GM23338 (cell line): Measurements from ENCODE around the gene FRMD3. TPM values are rescaled to one million over a fixed set of nuclear protein-coding genes. Genes with fewer than 3 reads are reported as not detected.

Source experiments
- ATAC-seq: fragments of 200-7000 bp; cut with Tn5 transposase; 3 replicates; pipeline ENCODE4 v1.9.1; 2020
- DNase-seq: peaks from one replicate; pipeline ENCODE4 v3.0.0-alpha.2; 2015; ENCODE audit warnings: low spot score
- H2AFZ ChIP-seq: fragments of 200-600 bp; sonication (generic); 2 replicates; pipeline ENCODE4 v1.8.0; 2016; ENCODE audit warnings: antibody characterized with exemption, mild to moderate bottlenecking, moderate library complexity
- H3F3A ChIP-seq: fragments of 200-600 bp; sonication (generic); replicated peaks from 2 replicates; pipeline ENCODE4 v1.8.0; 2017; ENCODE audit warnings: antibody characterized with exemption, mixed run types, low read depth
- H3K27ac ChIP-seq: fragments of 200-600 bp; sonication (generic); 2 replicates; pipeline ENCODE4 v1.6.1; 2016; ENCODE audit warnings: low read depth
- H3K27me3 ChIP-seq: fragments of 200-600 bp; sonication (generic); 2 replicates; pipeline ENCODE4 v1.8.0; 2016; ENCODE audit warnings: mild to moderate bottlenecking, mixed run types, moderate library complexity; ENCODE audit not compliant: insufficient read depth
- H3K36me3 ChIP-seq: fragments of 200-600 bp; sonication (generic); 2 replicates; pipeline ENCODE4 v1.8.0; 2016; ENCODE audit warnings: mild to moderate bottlenecking; ENCODE audit not compliant: insufficient read depth
- H3K4me1 ChIP-seq: fragments of 200-600 bp; sonication (generic); 2 replicates; pipeline ENCODE4 v1.8.0; 2016; ENCODE audit warnings: mild to moderate bottlenecking, moderate library complexity; ENCODE audit not compliant: insufficient read depth
- H3K4me2 ChIP-seq: fragments of 200-600 bp; sonication (generic); 2 replicates; pipeline ENCODE4 v1.7.1; 2017; ENCODE audit warnings: mixed run types
- H3K4me3 ChIP-seq: fragments of 200-600 bp; sonication (generic); 2 replicates; pipeline ENCODE4 v1.6.1; 2016; ENCODE audit warnings: mixed run types
- H3K79me2 ChIP-seq: fragments of 200-600 bp; sonication (generic); replicated peaks from 2 replicates; pipeline ENCODE4 v1.8.0; 2017; ENCODE audit warnings: mild to moderate bottlenecking; ENCODE audit not compliant: insufficient read depth
- H3K9me2 ChIP-seq: fragments of 200-600 bp; sonication (generic); 2 replicates; pipeline ENCODE4 v1.8.0; 2017; ENCODE audit not compliant: insufficient read depth
- H4K20me1 ChIP-seq: fragments of 200-600 bp; sonication (generic); replicated peaks from 2 replicates; pipeline ENCODE4 v1.8.0; 2017; ENCODE audit warnings: mild to moderate bottlenecking; ENCODE audit not compliant: insufficient read depth
- H3K27ac Mint-ChIP-seq: 2 replicates; pipeline ENCODE4 v1.8.0; 2020; ENCODE audit warnings: inconsistent platforms, mild to moderate bottlenecking, moderate library complexity, mixed read lengths
- H3K27me3 Mint-ChIP-seq: 3 replicates; pipeline ENCODE4 v1.8.0; 2022; ENCODE audit warnings: low read depth, mild to moderate bottlenecking, moderate library complexity, mixed read lengths, inconsistent platforms; ENCODE audit not compliant: insufficient read depth, poor library complexity
- H3K36me3 Mint-ChIP-seq: 3 replicates; pipeline ENCODE4 v1.8.0; 2021; ENCODE audit warnings: low read depth, mild to moderate bottlenecking, inconsistent platforms, moderate library complexity, mixed read lengths
- H3K4me1 Mint-ChIP-seq: 3 replicates; pipeline ENCODE4 v1.8.0; 2020; ENCODE audit warnings: mild to moderate bottlenecking, inconsistent platforms, mixed read lengths
- H3K4me3 Mint-ChIP-seq: 3 replicates; pipeline ENCODE4 v1.8.0; 2021; ENCODE audit warnings: moderate library complexity, mild to moderate bottlenecking, inconsistent platforms, mixed read lengths
- H3K9me3 Mint-ChIP-seq: 3 replicates; pipeline ENCODE4 v1.8.0; 2020; ENCODE audit warnings: moderate library complexity, mild to moderate bottlenecking, inconsistent platforms, mixed read lengths
- CREB1 ChIP-seq: fragments of 250-450 bp; sonication (Bioruptor Pico); IDR thresholded peaks from 2 replicates; pipeline ENCODE4 v1.5.0; 2020; ENCODE audit warnings: low read depth, mild to moderate bottlenecking, moderate library complexity
- ETS1 ChIP-seq: IDR thresholded peaks from 2 replicates; pipeline ENCODE4 v1.6.1; 2016; ENCODE audit warnings: antibody characterized with exemption
- EZH2 ChIP-seq: fragments of 200-600 bp; sonication (generic); IDR thresholded peaks from one replicate; pipeline ENCODE4 v1.8.0; 2017; ENCODE audit warnings: antibody characterized with exemption, mild to moderate bottlenecking, low read depth; ENCODE audit not compliant: unreplicated experiment
- JUNB ChIP-seq: IDR thresholded peaks from one replicate; pipeline ENCODE4 v1.6.1; 2016; ENCODE audit warnings: antibody characterized with exemption; ENCODE audit not compliant: unreplicated experiment
- NANOG ChIP-seq: IDR thresholded peaks from 2 replicates; pipeline ENCODE4 v1.6.1; 2016; ENCODE audit warnings: antibody characterized with exemption, borderline replicate concordance
- POLR2AphosphoS5 ChIP-seq: IDR thresholded peaks from 2 replicates; pipeline ENCODE4 v1.6.1; 2016; ENCODE audit warnings: antibody characterized with exemption, low read depth
- REST ChIP-seq: IDR thresholded peaks from one replicate; pipeline ENCODE4 v1.6.1; 2018; ENCODE audit warnings: antibody characterized with exemption; ENCODE audit not compliant: unreplicated experiment
- STAT1 ChIP-seq: IDR thresholded peaks from one replicate; pipeline ENCODE4 v1.6.1; 2016; ENCODE audit warnings: antibody characterized with exemption; ENCODE audit not compliant: unreplicated experiment
- ZNF114 ChIP-seq: fragments of 250-450 bp; sonication (Bioruptor Pico); IDR thresholded peaks from 2 replicates; pipeline ENCODE4 v1.5.0; 2020; ENCODE audit warnings: mild to moderate bottlenecking, moderate library complexity
- ZNF331 ChIP-seq: fragments of 250-450 bp; sonication (Bioruptor Pico); IDR thresholded peaks from 2 replicates; pipeline ENCODE4 v1.5.0; 2020; ENCODE audit warnings: low read depth, mild to moderate bottlenecking, moderate library complexity
- ZNF462 ChIP-seq: fragments of 250-450 bp; sonication (Bioruptor Pico); IDR thresholded peaks from 2 replicates; pipeline ENCODE4 v1.5.0; 2020; ENCODE audit warnings: mild to moderate bottlenecking, moderate library complexity
- polyA plus RNA-seq: library from polyadenylated mRNA; unstranded; fragments of >200 nt; fragmentation: Nextera tagmentation; extraction: Ambion mirVana; gene quantifications from 2 replicates; pipeline ENCODE4 v1.2.1, GENCODE V29; 2016
- total RNA-seq: library from RNA; depleted of rRNA; stranded (reverse); fragments of >200 nt; shearing (Covaris generic); gene quantifications from 2 replicates; pipeline ENCODE4 v1.2.3, GENCODE V29; 2014

FRMD3 gene
- total and polyA plus RNA-seq, 2 experiments from 2014 or later = 0.47 to 1.2 TPM

- TF ChIP-seq ZNF331 (CRISPR knock-in tag) = no peak
- Mint-ChIP-seq H3K9me3 (no peaks in the 10 kb centered on the region), H3K4me1 (no peaks in the 10 kb centered on the region), H3K27me3 (no peaks in the 10 kb centered on the region), H3K36me3 (no peaks in the 10 kb centered on the region), H3K27ac (no peak overlapping the region), H3K4me3 (no peak overlapping the region)
- no peaks in the 10 kb centered on the region for H3K4me1 ChIP-seq
- no peak overlapping the region for H2AFZ ChIP-seq
- H3K79me2 ChIP-seq = no peaks in the 10 kb centered on the region
- DNase-seq (no peak), ATAC-seq (no peak)
- H3K9me2 ChIP-seq = no peaks in the 10 kb centered on the region
- H3K4me3 ChIP-seq = no peak overlapping the region
- H4K20me1 ChIP-seq = no peaks in the 10 kb centered on the region; the same call in 1 of the 2 replicates
- H3F3A ChIP-seq = no peaks in the 10 kb centered on the region
- no peak overlapping the region for H3K4me2 ChIP-seq
- H3K36me3 ChIP-seq = no peaks in the 10 kb centered on the region
- H3K27ac ChIP-seq = no peak overlapping the region
- H3K27me3 ChIP-seq = no peaks in the 10 kb centered on the region
Observed at GRCh38 chr9:83372957-83373356, 165.2 kb downstream of the FRMD3 start.

GRCh38 chr9:83367326-83367725 is 170.9 kb downstream of the FRMD3 start:
- no peaks in the 10 kb centered on the region for H3K36me3 Mint-ChIP-seq
- H3K9me2 ChIP-seq = no peaks in the 10 kb centered on the region
- no peaks in the 10 kb centered on the region for H3F3A ChIP-seq
- H3K27ac ChIP-seq = no peak overlapping the region
- H3K4me1 ChIP-seq = 0 out of 2 replicates have a peak, but pooled peaks cover under 1% of the 10 kb centered on the region
- no peaks in the 10 kb centered on the region; the same call in 1 of the 2 replicates for H4K20me1 ChIP-seq
- ATAC-seq (no peak), DNase-seq (no peak)
- no peaks in the 10 kb centered on the region for H3K9me3 Mint-ChIP-seq
- no peaks in the 10 kb centered on the region for H3K79me2 ChIP-seq
- peaks cover under 1% of the 10 kb centered on the region for H3K4me1 Mint-ChIP-seq
- no peaks in the 10 kb centered on the region for H3K36me3 ChIP-seq
- no peaks in the 10 kb centered on the region for H3K27me3 Mint-ChIP-seq
- H3K4me3 Mint-ChIP-seq = no peak overlapping the region
- H3K27me3 ChIP-seq = no peaks in the 10 kb centered on the region
- H2AFZ ChIP-seq = no peak overlapping the region
- no peak overlapping the region for H3K4me2 ChIP-seq
- H3K27ac Mint-ChIP-seq = no peak overlapping the region
- H3K4me3 ChIP-seq = no peak overlapping the region
- TF ChIP-seq ZNF462 (CRISPR knock-in tag) (no peak), NANOG (no peak), ZNF114 (CRISPR knock-in tag) (no peak), CREB1 (no peak), REST (no peak), ZNF331 (CRISPR knock-in tag) (no peak), POLR2AphosphoS5 (no peak), STAT1 (no peak), JUNB (no peak), EZH2 (no peak), ETS1 (no peak)
